ENCODE measurements around the gene DDB1.

The DDB1 gene

GRCh38 chr11:61343792-61344745, 11.2 kb upstream of the DDB1 start:
- no CpG with 5 or more reads among the region's 29 CpGs for WGBS (ENCODE audit: insufficient coverage, insufficient read length)
- H3K36me3 ChIP-seq (ENCODE audit: control insufficient read depth, insufficient read depth, low read length), result peaks cover 7% of the 10 kb centered on the region; the same call in 1 of the 2 replicates
- no peak overlapping the region; the same call in 1 of the 2 replicates for H3K4me3 ChIP-seq (ENCODE audit: low read length)
- H3K27ac ChIP-seq (ENCODE audit: low read length), result no peak overlapping the region
- DNase-seq (ENCODE audit: low read depth, low spot score), result no peak
- H3K4me1 ChIP-seq (ENCODE audit: control insufficient read depth, insufficient read depth, low read length), result no peaks in the 10 kb centered on the region
- H3K27me3 ChIP-seq (ENCODE audit: control insufficient read depth, insufficient read depth, low read length), result no peaks in the 10 kb centered on the region
- H3K9me3 ChIP-seq (ENCODE audit: control insufficient read depth, insufficient read depth, low read length), result no peaks in the 10 kb centered on the region

GRCh38 chr11:61342207-61342803, 9.4 kb upstream of the DDB1 start:
- Histone ChIP-seq H3K27ac (ENCODE audit: low read length) (no peak overlapping the region), H3K9me3 (ENCODE audit: control insufficient read depth, insufficient read depth, low read length) (no peaks in the 10 kb centered on the region), H3K4me3 (ENCODE audit: low read length) (no peak overlapping the region), H3K27me3 (ENCODE audit: control insufficient read depth, insufficient read depth, low read length) (no peaks in the 10 kb centered on the region), H3K4me1 (ENCODE audit: control insufficient read depth, insufficient read depth, low read length) (no peaks in the 10 kb centered on the region), H3K36me3 (ENCODE audit: control insufficient read depth, insufficient read depth, low read length) (peaks cover 7% of the 10 kb centered on the region; the same call in 1 of the 2 replicates)
- DNase-seq (ENCODE audit: low read depth, low spot score), result no peak
- WGBS (ENCODE audit: insufficient coverage, insufficient read length), result no CpG with 5 or more reads among the region's 20 CpGs

GRCh38 chr11:61341706-61342105, 8.8 kb upstream of the DDB1 start:
- DNase-seq (ENCODE audit: low read depth, low spot score), result no peak
- peaks cover 7% of the 10 kb centered on the region; the same call in 1 of the 2 replicates for H3K36me3 ChIP-seq (ENCODE audit: control insufficient read depth, insufficient read depth, low read length)
- H3K27me3 ChIP-seq (ENCODE audit: control insufficient read depth, insufficient read depth, low read length), result no peaks in the 10 kb centered on the region
- H3K4me3 ChIP-seq (ENCODE audit: low read length), result no peak overlapping the region
- WGBS (ENCODE audit: insufficient coverage, insufficient read length), result no CpG with 5 or more reads among the region's 4 CpGs
- H3K27ac ChIP-seq (ENCODE audit: low read length), result no peak overlapping the region
- H3K4me1 ChIP-seq (ENCODE audit: control insufficient read depth, insufficient read depth, low read length), result no peaks in the 10 kb centered on the region
- no peaks in the 10 kb centered on the region for H3K9me3 ChIP-seq (ENCODE audit: control insufficient read depth, insufficient read depth, low read length)

GRCh38 chr11:61340979-61341378, 8.1 kb upstream of the DDB1 start:
- no peaks in the 10 kb centered on the region for H3K4me1 ChIP-seq (ENCODE audit: control insufficient read depth, insufficient read depth, low read length)
- no CpG with 5 or more reads among the region's 2 CpGs for WGBS (ENCODE audit: insufficient coverage, insufficient read length)
- no peak for DNase-seq (ENCODE audit: low read depth, low spot score)
- H3K27ac ChIP-seq (ENCODE audit: low read length), result no peak overlapping the region
- no peaks in the 10 kb centered on the region for H3K9me3 ChIP-seq (ENCODE audit: control insufficient read depth, insufficient read depth, low read length)
- H3K36me3 ChIP-seq (ENCODE audit: control insufficient read depth, insufficient read depth, low read length), result 0 out of 2 replicates have a peak, but pooled peaks cover 5% of the 10 kb centered on the region
- no peaks in the 10 kb centered on the region for H3K27me3 ChIP-seq (ENCODE audit: control insufficient read depth, insufficient read depth, low read length)
- H3K4me3 ChIP-seq (ENCODE audit: low read length), result no peak overlapping the region

GRCh38 chr11:61339490-61339878, 6.6 kb upstream of the DDB1 start:
- no peak overlapping the region for H3K4me3 ChIP-seq (ENCODE audit: low read length)
- no peak for DNase-seq (ENCODE audit: low read depth, low spot score)
- WGBS (ENCODE audit: insufficient coverage, insufficient read length), result no CpG with 5 or more reads among the region's 4 CpGs
- H3K9me3 ChIP-seq (ENCODE audit: control insufficient read depth, insufficient read depth, low read length), result no peaks in the 10 kb centered on the region
- no peaks in the 10 kb centered on the region for H3K4me1 ChIP-seq (ENCODE audit: control insufficient read depth, insufficient read depth, low read length)
- no peaks in the 10 kb centered on the region for H3K27me3 ChIP-seq (ENCODE audit: control insufficient read depth, insufficient read depth, low read length)
- 0 out of 2 replicates have a peak, but pooled peaks cover 5% of the 10 kb centered on the region for H3K36me3 ChIP-seq (ENCODE audit: control insufficient read depth, insufficient read depth, low read length)
- no peak overlapping the region for H3K27ac ChIP-seq (ENCODE audit: low read length)

GRCh38 chr11:61338783-61339489, 6.0 kb upstream of the DDB1 start:
- Histone ChIP-seq H3K27me3 (ENCODE audit: control insufficient read depth, insufficient read depth, low read length) (no peaks in the 10 kb centered on the region), H3K4me3 (ENCODE audit: low read length) (no peak overlapping the region), H3K36me3 (ENCODE audit: control insufficient read depth, insufficient read depth, low read length) (0 out of 2 replicates have a peak, but pooled peaks cover 5% of the 10 kb centered on the region), H3K9me3 (ENCODE audit: control insufficient read depth, insufficient read depth, low read length) (no peaks in the 10 kb centered on the region), H3K4me1 (ENCODE audit: control insufficient read depth, insufficient read depth, low read length) (no peaks in the 10 kb centered on the region; the same call in 1 of the 2 replicates), H3K27ac (ENCODE audit: low read length) (no peak overlapping the region)
- WGBS (ENCODE audit: insufficient coverage, insufficient read length), result no CpG with 5 or more reads among the region's 26 CpGs
- DNase-seq (ENCODE audit: low read depth, low spot score), result no peak

- DNase-seq (ENCODE audit: low read depth, low spot score), result no peak
- 0 out of 2 replicates have a peak, but pooled peaks cover 5% of the 10 kb centered on the region for H3K36me3 ChIP-seq (ENCODE audit: control insufficient read depth, insufficient read depth, low read length)
- H3K4me1 ChIP-seq (ENCODE audit: control insufficient read depth, insufficient read depth, low read length), result peaks cover 3% of the 10 kb centered on the region; the same call in 1 of the 2 replicates
- no peaks in the 10 kb centered on the region for H3K9me3 ChIP-seq (ENCODE audit: control insufficient read depth, insufficient read depth, low read length)
- no CpG with 5 or more reads among the region's 15 CpGs for WGBS (ENCODE audit: insufficient coverage, insufficient read length)
- H3K27me3 ChIP-seq (ENCODE audit: control insufficient read depth, insufficient read depth, low read length), result no peaks in the 10 kb centered on the region
- H3K4me3 ChIP-seq (ENCODE audit: low read length), result no peak overlapping the region
- H3K27ac ChIP-seq (ENCODE audit: low read length), result no peak overlapping the region
Measured at GRCh38 chr11:61337706-61338470, 5.0 kb upstream of the DDB1 start.

GRCh38 chr11:61336171-61336935, 3.4 kb upstream of the DDB1 start:
- WGBS (ENCODE audit: insufficient coverage, insufficient read length), result no CpG with 5 or more reads among the region's 8 CpGs
- Histone ChIP-seq H3K27ac (ENCODE audit: low read length) (no peak overlapping the region), H3K27me3 (ENCODE audit: control insufficient read depth, insufficient read depth, low read length) (no peaks in the 10 kb centered on the region), H3K4me3 (ENCODE audit: low read length) (no peak overlapping the region), H3K9me3 (ENCODE audit: control insufficient read depth, insufficient read depth, low read length) (no peaks in the 10 kb centered on the region), H3K36me3 (ENCODE audit: control insufficient read depth, insufficient read depth, low read length) (0 out of 2 replicates have a peak, but pooled peaks cover 5% of the 10 kb centered on the region), H3K4me1 (ENCODE audit: control insufficient read depth, insufficient read depth, low read length) (peaks cover 3% of the 10 kb centered on the region)
- peak; percentile 88 for DNase-seq (ENCODE audit: low read depth, low spot score)

- 0 out of 2 replicates have a peak, but pooled peaks cover 5% of the 10 kb centered on the region for H3K36me3 ChIP-seq (ENCODE audit: control insufficient read depth, insufficient read depth, low read length)
- WGBS (ENCODE audit: insufficient coverage, insufficient read length), result no CpG with 5 or more reads among the region's 1 CpG
- no peak for DNase-seq (ENCODE audit: low read depth, low spot score)
- H3K4me1 ChIP-seq (ENCODE audit: control insufficient read depth, insufficient read depth, low read length), result peaks cover 3% of the 10 kb centered on the region
- no peak overlapping the region for H3K4me3 ChIP-seq (ENCODE audit: low read length)
- no peak overlapping the region for H3K27ac ChIP-seq (ENCODE audit: low read length)
- H3K27me3 ChIP-seq (ENCODE audit: control insufficient read depth, insufficient read depth, low read length), result no peaks in the 10 kb centered on the region
- H3K9me3 ChIP-seq (ENCODE audit: control insufficient read depth, insufficient read depth, low read length), result no peaks in the 10 kb centered on the region
Measured at GRCh38 chr11:61335355-61335710, 2.4 kb upstream of the DDB1 start.

Measured in iPS DF 6.9 (cell line).